ENCODE data around the gene VTI1B.

DNA sequence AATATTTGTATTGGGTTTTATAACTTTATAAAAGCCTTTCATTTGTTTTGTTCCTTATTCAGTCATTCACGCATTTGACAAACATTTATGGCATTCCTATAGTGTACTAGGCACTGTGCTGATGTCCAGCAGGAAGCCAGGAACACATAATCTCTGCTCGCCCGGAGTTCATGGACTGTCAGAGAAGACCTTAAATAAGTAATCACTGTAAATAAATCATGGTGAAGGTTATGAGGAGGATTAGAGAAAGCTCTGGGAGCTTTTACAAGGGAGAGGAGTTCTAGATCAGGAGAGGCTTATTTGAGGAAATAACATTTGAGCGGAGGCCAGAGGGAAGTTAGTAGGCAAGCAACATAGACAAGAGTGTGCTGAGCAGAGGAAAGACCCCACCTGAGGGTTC is 22.6 kb upstream of the VTI1B start:
- TF ChIP-seq, protein P1, sequence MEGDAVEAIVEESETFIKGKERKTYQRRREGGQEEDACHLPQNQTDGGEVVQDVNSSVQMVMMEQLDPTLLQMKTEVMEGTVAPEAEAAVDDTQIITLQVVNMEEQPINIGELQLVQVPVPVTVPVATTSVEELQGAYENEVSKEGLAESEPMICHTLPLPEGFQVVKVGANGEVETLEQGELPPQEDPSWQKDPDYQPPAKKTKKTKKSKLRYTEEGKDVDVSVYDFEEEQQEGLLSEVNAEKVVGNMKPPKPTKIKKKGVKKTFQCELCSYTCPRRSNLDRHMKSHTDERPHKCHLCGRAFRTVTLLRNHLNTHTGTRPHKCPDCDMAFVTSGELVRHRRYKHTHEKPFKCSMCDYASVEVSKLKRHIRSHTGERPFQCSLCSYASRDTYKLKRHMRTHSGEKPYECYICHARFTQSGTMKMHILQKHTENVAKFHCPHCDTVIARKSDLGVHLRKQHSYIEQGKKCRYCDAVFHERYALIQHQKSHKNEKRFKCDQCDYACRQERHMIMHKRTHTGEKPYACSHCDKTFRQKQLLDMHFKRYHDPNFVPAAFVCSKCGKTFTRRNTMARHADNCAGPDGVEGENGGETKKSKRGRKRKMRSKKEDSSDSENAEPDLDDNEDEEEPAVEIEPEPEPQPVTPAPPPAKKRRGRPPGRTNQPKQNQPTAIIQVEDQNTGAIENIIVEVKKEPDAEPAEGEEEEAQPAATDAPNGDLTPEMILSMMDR (IDR thresholded peaks at IDR 0.05) = no peak
- TF ChIP-seq POLR2A (IDR thresholded peaks at IDR 0.05) = no peak
- TF ChIP-seq EP300 (IDR thresholded peaks at IDR 0.05) = no peak

Measured in tibial nerve (tissue), 4 donors.